Amniotic epithelial cell (primary cell): ENCODE data around the gene SAFB2.
A peak's percentile ranks its signal among the peaks of the same experiment; 100 is the strongest.

Source experiments
- DNase-seq: peaks from one replicate; pipeline ENCODE4 v3.0.0-alpha.2; 2010; ENCODE audit warnings: low read depth

The SAFB2 gene

GRCh38 chr19:5622465-5623396, at the start of gene SAFB2, which contains the start of gene SAFB:
Gene SAFB2 (minus strand): TSS chr19:5622776. CDS start chr19:5622715, 61 bp downstream.
Gene SAFB (plus strand): TSS chr19:5623083. CDS start chr19:5623206, 123 bp downstream.
- DNase-seq, result peak; percentile 99

- no peak for DNase-seq
Measured at GRCh38 chr19:5671600-5671999, 49.0 kb upstream of the SAFB2 start.

- no peak for DNase-seq
Measured at GRCh38 chr19:5669212-5669611, 46.6 kb upstream of the SAFB2 start.

- DNase-seq, result peak; percentile 18
Measured at GRCh38 chr19:5667751-5668271, 45.2 kb upstream of the SAFB2 start.

GRCh38 chr19:5666921-5667610, 44.5 kb upstream of the SAFB2 start:
- DNase-seq, result no peak

GRCh38 chr19:5665781-5666513, 43.4 kb upstream of the SAFB2 start:
- peak; percentile 61 for DNase-seq

GRCh38 chr19:5664515-5664914, 41.9 kb upstream of the SAFB2 start:
- DNase-seq, result no peak

GRCh38 chr19:5663904-5664303, 41.3 kb upstream of the SAFB2 start:
- DNase-seq, result no peak

- no peak for DNase-seq
Measured at GRCh38 chr19:5661483-5661882, 38.9 kb upstream of the SAFB2 start.

GRCh38 chr19:5655412-5655811, 32.8 kb upstream of the SAFB2 start:
- DNase-seq, result no peak

- DNase-seq, result no peak
Measured at GRCh38 chr19:5654931-5655330, 32.4 kb upstream of the SAFB2 start.

- DNase-seq, result no peak
Measured at GRCh38 chr19:5652261-5652660, 29.7 kb upstream of the SAFB2 start.

- DNase-seq, result no peak
Measured at GRCh38 chr19:5651361-5651760, 28.8 kb upstream of the SAFB2 start.

- DNase-seq, result no peak
Measured at GRCh38 chr19:5648464-5648863, 25.9 kb upstream of the SAFB2 start.

GRCh38 chr19:5646703-5647102, 24.1 kb upstream of the SAFB2 start:
- no peak for DNase-seq

GRCh38 chr19:5645409-5645808, 22.8 kb upstream of the SAFB2 start:
- DNase-seq, result no peak

- peak; percentile 63 for DNase-seq
Measured at GRCh38 chr19:5644037-5644436, 21.5 kb upstream of the SAFB2 start.

- no peak for DNase-seq
Measured at GRCh38 chr19:5643060-5643459, 20.5 kb upstream of the SAFB2 start.

- DNase-seq, result peak; percentile 67
Measured at GRCh38 chr19:5642204-5642603, 19.6 kb upstream of the SAFB2 start.

- peak; percentile 27 for DNase-seq
Measured at GRCh38 chr19:5641171-5641570, 18.6 kb upstream of the SAFB2 start.

GRCh38 chr19:5637971-5638370, 15.4 kb upstream of the SAFB2 start:
- peak; percentile 26 for DNase-seq

GRCh38 chr19:5635427-5635826, 12.9 kb upstream of the SAFB2 start:
- peak; percentile 17 for DNase-seq
